Measurements from ENCODE around the gene TMPRSS6.

- TF ChIP-seq ZNF274 (IDR thresholded peaks at IDR 0.05; ENCODE audit: low read depth, low read length) (no peak), YY1 (IDR thresholded peaks at IDR 0.05; ENCODE audit: insufficient read depth, insufficient read length) (no peak), SUZ12 (IDR thresholded peaks at IDR 0.05; ENCODE audit: extremely low read depth, insufficient read depth, insufficient read length) (no peak)
These were observed 29.1 kb downstream of the TMPRSS6 start for GRCh38 chr22:37080438-37080837.

All from NT2/D1 (cell line).